Endothelial cell of umbilical vein (primary cell): ENCODE data around the gene NTN4.

ENCODE experiments used
- CTCF ChIP-seq, 2 donors: IDR thresholded peaks; 1 replicate in 1 of 2; 2 replicates in 1 of 2; pipeline ENCODE4 v1.5.1; 2011; ENCODE audit warnings: low read length in 2 of 2, mild to moderate bottlenecking in 2 of 2, moderate library complexity in 2 of 2, control low read depth in 1 of 2, inconsistent platforms in 1 of 2, low read depth in 1 of 2; ENCODE audit not compliant: insufficient read depth in 1 of 2; ENCODE audit errors: extremely low read depth in 1 of 2
- GATA2 ChIP-seq: IDR thresholded peaks from 2 replicates; pipeline ENCODE4 v1.7.0; 2011; ENCODE audit warnings: low read depth, mild to moderate bottlenecking, moderate library complexity, mixed read lengths, low read length; ENCODE audit not compliant: insufficient read length, insufficient read depth
- MAX ChIP-seq: IDR thresholded peaks from 2 replicates; pipeline ENCODE4 v1.6.1; 2011; ENCODE audit not compliant: insufficient read depth, insufficient read length

- no peak for TF ChIP-seq GATA2
- no peak for TF ChIP-seq MAX
- no peak for TF ChIP-seq CTCF (IDR thresholded peaks at IDR 0.05; ENCODE audit: extremely low read depth in 1 of 2, insufficient read depth in 1 of 2, low read depth in 1 of 2, low read length in 2 of 2)
Measured at GRCh38 chr12:95810411-95810810, 19.8 kb upstream of the NTN4 start.
